ENCODE data around the gene CYP11A1.

GRCh38 chr15:74395319-74396145, 28.1 kb upstream of the CYP11A1 start:
- TF ChIP-seq CTCF (conservative IDR thresholded peaks at IDR 0.05) (no peak), ZFX (IDR thresholded peaks at IDR 0.05) (no peak)
